ENCODE measurements around the gene ADD3.

ADD3 gene

DNA sequence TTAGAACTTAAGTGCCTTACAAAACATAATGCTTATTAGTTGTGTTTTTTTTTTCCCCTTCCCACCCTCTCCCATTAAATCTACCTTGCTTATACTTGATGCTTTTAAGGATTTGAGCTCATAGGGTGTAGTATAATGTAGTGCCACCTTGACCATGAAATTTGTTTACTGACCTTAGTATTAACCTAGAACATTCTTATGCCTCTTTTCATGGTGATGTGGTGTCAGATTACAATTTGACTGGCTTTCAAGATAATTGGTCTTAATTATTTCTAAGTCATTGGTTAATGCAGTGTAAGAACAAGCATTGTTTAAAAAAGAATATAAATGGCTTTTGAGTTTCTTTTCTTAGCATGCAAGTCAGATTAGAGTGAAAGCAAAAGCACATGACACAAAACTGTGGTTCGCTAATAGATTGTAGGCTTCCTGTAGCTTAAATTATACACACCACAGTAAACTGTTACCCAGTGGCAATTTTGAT, 61.8 kb downstream of the ADD3 start:
- Mint-ChIP-seq H3K27ac (no peak overlapping the region), H3K4me3 (no peak overlapping the region), H3K27me3 (ENCODE audit: low read depth, poor library complexity) (no peaks in the 10 kb centered on the region), H3K36me3 (ENCODE audit: low read depth) (peaks cover 16% of the 10 kb centered on the region), H3K9me3 (no peaks in the 10 kb centered on the region), H3K4me1 (peaks cover 35% of the 10 kb centered on the region)
- no peak for DNase-seq
- TF ChIP-seq CTCF (IDR thresholded peaks at IDR 0.05) = no peak

DNA sequence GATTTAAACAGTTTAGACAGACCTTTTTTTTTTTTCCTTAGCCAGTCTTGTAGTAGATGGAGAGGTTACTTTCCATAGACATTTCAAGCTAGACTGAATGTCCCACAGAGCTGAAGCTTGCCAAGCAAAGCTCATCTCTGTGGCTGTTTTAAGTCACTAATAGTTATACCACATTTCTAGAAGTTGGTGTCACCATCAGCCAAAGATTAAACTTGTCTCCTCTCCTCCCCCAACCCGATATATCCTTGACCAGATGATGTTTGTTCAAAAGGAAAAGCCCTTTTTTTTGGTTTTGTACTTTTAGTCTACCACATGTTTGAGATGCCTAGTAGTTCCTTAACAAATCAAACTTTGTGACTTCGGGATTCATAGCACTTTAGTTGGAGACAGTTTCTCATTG, 66.1 kb downstream of the ADD3 start:
- no peaks in the 10 kb centered on the region for H3K27me3 Mint-ChIP-seq (ENCODE audit: low read depth, poor library complexity)
- H3K9me3 Mint-ChIP-seq = no peaks in the 10 kb centered on the region
- H3K4me3 Mint-ChIP-seq = no peak overlapping the region
- TF ChIP-seq CTCF (IDR thresholded peaks at IDR 0.05) = no peak
- H3K36me3 Mint-ChIP-seq (ENCODE audit: low read depth) = peaks cover 7% of the 10 kb centered on the region
- peak overlapping the region; percentile 71 for H3K27ac Mint-ChIP-seq
- H3K4me1 Mint-ChIP-seq = peaks cover 61% of the 10 kb centered on the region
- no peak for DNase-seq

DNA sequence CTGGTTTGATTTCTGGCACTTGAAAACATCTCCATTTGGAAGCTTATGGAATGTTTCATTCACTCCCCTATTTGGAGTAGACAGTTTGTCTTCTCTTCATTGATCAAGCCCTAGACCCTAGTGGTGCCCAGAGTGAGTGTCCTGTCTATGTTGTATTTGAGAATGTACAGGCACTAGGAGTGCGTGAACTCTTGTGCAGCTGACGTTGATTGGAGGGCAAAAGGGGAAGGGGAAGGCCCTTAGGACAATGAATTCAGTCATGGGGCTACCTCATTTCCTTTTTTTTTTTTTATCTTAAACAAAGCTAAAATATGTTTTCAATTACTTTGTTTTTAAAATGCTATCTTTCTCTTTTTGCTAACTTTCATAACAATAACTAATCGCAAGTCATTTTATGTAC, 66.5 kb downstream of the ADD3 start:
- Mint-ChIP-seq H3K4me1 (peaks cover 58% of the 10 kb centered on the region), H3K9me3 (no peaks in the 10 kb centered on the region), H3K4me3 (no peak overlapping the region), H3K27me3 (ENCODE audit: low read depth, poor library complexity) (no peaks in the 10 kb centered on the region), H3K36me3 (ENCODE audit: low read depth) (peaks cover 7% of the 10 kb centered on the region), H3K27ac (peak overlapping the region; percentile 35)
- no peak for DNase-seq
- TF ChIP-seq CTCF (IDR thresholded peaks at IDR 0.05) = no peak

DNA sequence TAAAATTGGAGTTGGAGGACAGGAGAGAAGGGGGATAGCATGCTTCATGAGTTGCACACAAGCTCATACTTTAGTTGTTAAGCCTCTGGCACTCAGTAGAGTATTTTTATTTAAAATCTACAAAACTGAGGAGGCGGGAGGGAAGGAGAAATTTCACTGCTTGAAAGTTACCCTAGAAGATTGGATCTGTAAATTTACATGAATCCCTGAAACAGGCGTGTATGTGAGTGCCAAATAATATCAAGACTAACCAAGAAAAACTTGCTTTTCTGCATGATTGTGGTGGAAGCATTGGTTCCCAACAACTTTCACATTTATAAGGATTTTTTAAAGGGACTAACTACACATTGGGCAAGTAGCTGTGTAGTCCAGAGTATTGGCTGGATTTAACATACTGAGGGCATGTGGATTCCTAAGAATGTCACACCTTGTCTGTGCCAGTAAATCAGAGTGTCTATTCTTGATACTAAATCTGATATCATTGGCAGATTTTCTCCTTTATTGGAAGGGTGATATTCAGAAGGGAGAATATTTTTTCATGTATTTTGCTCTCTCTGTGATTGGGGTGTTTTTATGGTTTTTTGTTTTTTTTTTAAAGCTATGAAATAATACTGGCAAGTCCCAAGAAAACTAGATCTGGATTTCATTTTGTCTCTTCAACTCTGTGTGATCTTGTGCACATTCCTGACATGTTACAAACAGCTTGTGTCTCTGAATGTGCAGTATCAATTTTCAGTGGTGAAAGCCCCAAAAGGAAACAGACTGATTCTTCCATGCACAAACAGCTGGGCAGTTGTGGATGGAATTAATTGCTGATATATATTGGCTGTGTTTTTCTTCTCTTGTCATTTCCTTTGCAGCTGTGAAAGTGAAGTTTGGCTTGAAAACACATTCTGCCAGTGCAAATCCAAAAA, 67.2 kb downstream of the ADD3 start:
- TF ChIP-seq CTCF (IDR thresholded peaks at IDR 0.05) = no peak
- Mint-ChIP-seq H3K27me3 (ENCODE audit: low read depth, poor library complexity) (no peaks in the 10 kb centered on the region), H3K4me1 (peaks cover 52% of the 10 kb centered on the region), H3K4me3 (no peak overlapping the region), H3K27ac (peak overlapping the region; percentile 94), H3K36me3 (ENCODE audit: low read depth) (peaks cover 7% of the 10 kb centered on the region), H3K9me3 (no peaks in the 10 kb centered on the region)
- no peak for DNase-seq

GRCh38 chr10:110075686-110076085, 67.9 kb downstream of the ADD3 start:
- peak overlapping the region; percentile 94 for H3K27ac Mint-ChIP-seq
- H3K4me3 Mint-ChIP-seq = no peak overlapping the region
- peaks cover 45% of the 10 kb centered on the region for H3K4me1 Mint-ChIP-seq
- H3K36me3 Mint-ChIP-seq (ENCODE audit: low read depth) = peaks cover 7% of the 10 kb centered on the region
- no peak for TF ChIP-seq CTCF (IDR thresholded peaks at IDR 0.05)
- no peaks in the 10 kb centered on the region for H3K27me3 Mint-ChIP-seq (ENCODE audit: low read depth, poor library complexity)
- H3K9me3 Mint-ChIP-seq = no peaks in the 10 kb centered on the region
- DNase-seq = no peak

All from nephron progenitor cell (in vitro differentiated cells).